Keratinocyte (primary cell): ENCODE data around the gene MUCL1.

Experiments used
- CTCF ChIP-seq, 3 experiments: IDR thresholded peaks in 1 of 3; conservative IDR thresholded peaks in 1 of 3; optimal IDR thresholded peaks in 1 of 3; 2 replicates in 2 of 3; 3 replicates in 1 of 3; pipeline versions ENCODE3 to v1.5.1; 2011; ENCODE audit warnings: low read length in 3 of 3, mild to moderate bottlenecking in 3 of 3, moderate library complexity in 2 of 3, control low read depth in 1 of 3, inconsistent platforms in 1 of 3; ENCODE audit not compliant: insufficient read depth in 2 of 3; ENCODE audit errors: extremely low read depth in 1 of 3
- EZH2 ChIP-seq: IDR thresholded peaks from one replicate; pipeline ENCODE4 v1.6.1; 2012; ENCODE audit warnings: inconsistent platforms, mild to moderate bottlenecking, low read length, moderate library complexity

- TF ChIP-seq CTCF (optimal IDR thresholded peaks at IDR 0.05 in 1 of 3, IDR thresholded peaks at IDR 0.05 in 1 of 3, conservative IDR thresholded peaks at IDR 0.05 in 1 of 3; ENCODE audit: extremely low read depth in 1 of 3, insufficient read depth in 2 of 3, low read length in 3 of 3): no peak
- no peak for TF ChIP-seq EZH2
These were observed 32.6 kb upstream of the MUCL1 start for GRCh38 chr12:54821676-54822075.
